Osteocyte (in vitro differentiated cells): ENCODE measurements around the gene NHSL1. TPM values are rescaled to one million over a fixed set of nuclear protein-coding genes. Genes with fewer than 3 reads are reported as not detected.

Experiments used
- DNase-seq: peaks from one replicate; pipeline ENCODE4 v3.0.0; 2021; ENCODE audit warnings: mixed read lengths; ENCODE audit not compliant: unreplicated experiment; ENCODE audit errors: extremely low spot score
- H3K27ac Mint-ChIP-seq: one replicate; pipeline ENCODE4 v1.8.0; 2021; ENCODE audit warnings: mild to moderate bottlenecking, mixed read lengths; ENCODE audit not compliant: unreplicated experiment
- H3K27me3 Mint-ChIP-seq: one replicate; pipeline ENCODE4 v1.8.0; 2021; ENCODE audit warnings: mixed read lengths; ENCODE audit not compliant: unreplicated experiment
- H3K36me3 Mint-ChIP-seq: one replicate; pipeline ENCODE4 v1.8.0; 2021; ENCODE audit warnings: mixed read lengths; ENCODE audit not compliant: unreplicated experiment
- H3K4me1 Mint-ChIP-seq: one replicate; pipeline ENCODE4 v1.8.0; 2021; ENCODE audit warnings: mixed read lengths; ENCODE audit not compliant: unreplicated experiment
- H3K4me3 Mint-ChIP-seq: one replicate; pipeline ENCODE4 v1.8.0; 2021; ENCODE audit warnings: mild to moderate bottlenecking, moderate library complexity, mixed read lengths; ENCODE audit not compliant: unreplicated experiment
- H3K9me3 Mint-ChIP-seq: one replicate; pipeline ENCODE4 v1.8.0; 2021; ENCODE audit warnings: mixed read lengths; ENCODE audit not compliant: unreplicated experiment
- CTCF ChIP-seq: fragments of 200-600 bp; sonication (generic); IDR thresholded peaks from 2 replicates; pipeline ENCODE4 v1.5.0; 2021; ENCODE audit warnings: antibody characterized with exemption, mild to moderate bottlenecking, moderate library complexity
- total RNA-seq: library from RNA; stranded (reverse); gene quantifications from 2 replicates; pipeline ENCODE4 v1.2.1, GENCODE V29; 2021

NHSL1 gene
- total RNA-seq, 1 donor from 2014 or later, result 21.2 TPM

GRCh38 chr6:138404666-138405337 lies 94.5 kb downstream of the NHSL1 start:
- H3K27ac Mint-ChIP-seq, result peak overlapping the region; percentile 73
- no peak for TF ChIP-seq CTCF
- H3K4me1 Mint-ChIP-seq, result peaks cover 14% of the 10 kb centered on the region
- H3K9me3 Mint-ChIP-seq, result no peaks in the 10 kb centered on the region
- H3K36me3 Mint-ChIP-seq, result peaks cover 34% of the 10 kb centered on the region
- H3K27me3 Mint-ChIP-seq, result no peaks in the 10 kb centered on the region
- DNase-seq, result peak; percentile 81
- H3K4me3 Mint-ChIP-seq, result peak overlapping the region; percentile 86

GRCh38 chr6:138403801-138404665 lies 95.3 kb downstream of the NHSL1 start, which contains the start of gene HEBP2:
TSS of gene HEBP2 (plus strand) at chr6:138404223. CDS start at chr6:138404496, 273 bp downstream.
- peak within 1 kb of the TSS; percentile 73 for H3K27ac Mint-ChIP-seq

GRCh38 chr6:138403324-138403800 lies 95.9 kb downstream of the NHSL1 start:
- Mint-ChIP-seq H3K36me3 (peaks cover 20% of the 10 kb centered on the region), H3K4me1 (peaks cover 14% of the 10 kb centered on the region), H3K4me3 (peak overlapping the region; percentile 76), H3K27me3 (no peaks in the 10 kb centered on the region), H3K9me3 (no peaks in the 10 kb centered on the region), H3K27ac (no peak overlapping the region)
- TF ChIP-seq CTCF, result peak; percentile 31
- peak; percentile 84 for DNase-seq

More at GRCh38 chr6:138403801-138404665, 95.3 kb downstream of the NHSL1 start, which contains the start of gene HEBP2:
- TF ChIP-seq CTCF, result peak; percentile 85
- peak; percentile 94 for DNase-seq
- Mint-ChIP-seq H3K4me1 (peaks cover 14% of the 10 kb centered on the region), H3K36me3 (peaks cover 27% of the 10 kb centered on the region), H3K9me3 (no peaks in the 10 kb centered on the region), H3K27me3 (no peaks in the 10 kb centered on the region), H3K4me3 (peak within 1 kb of the TSS; percentile 86)

- peaks cover 14% of the 10 kb centered on the region for H3K4me1 Mint-ChIP-seq
- no peak for TF ChIP-seq CTCF
Measured at GRCh38 chr6:138402838-138403187, 96.5 kb downstream of the NHSL1 start.

More at GRCh38 chr6:138402838-138403187, 96.5 kb downstream of the NHSL1 start:
- H3K27me3 Mint-ChIP-seq, result no peaks in the 10 kb centered on the region
- H3K27ac Mint-ChIP-seq, result no peak overlapping the region
- H3K9me3 Mint-ChIP-seq, result no peaks in the 10 kb centered on the region
- H3K4me3 Mint-ChIP-seq, result peak overlapping the region; percentile 76
- DNase-seq, result no peak
- peaks cover 14% of the 10 kb centered on the region for H3K36me3 Mint-ChIP-seq
